Activated naive CD4-positive, alpha-beta T cell treated with anti-CD3 and anti-CD28 coated beads, Interleukin-2, amount 50 U/mL, for 16 hours (primary cell): ENCODE results near the gene MCM3AP.
"Not testable (repeated sequence)": the region's sequence is repeated elsewhere in the genome, so short reads cannot be mapped to it uniquely, and the experiment has no call there.

Experiments used
- DNase-seq: peaks from one replicate; pipeline ENCODE4 v3.0.0-alpha.2; 2020

MCM3AP gene

DNA sequence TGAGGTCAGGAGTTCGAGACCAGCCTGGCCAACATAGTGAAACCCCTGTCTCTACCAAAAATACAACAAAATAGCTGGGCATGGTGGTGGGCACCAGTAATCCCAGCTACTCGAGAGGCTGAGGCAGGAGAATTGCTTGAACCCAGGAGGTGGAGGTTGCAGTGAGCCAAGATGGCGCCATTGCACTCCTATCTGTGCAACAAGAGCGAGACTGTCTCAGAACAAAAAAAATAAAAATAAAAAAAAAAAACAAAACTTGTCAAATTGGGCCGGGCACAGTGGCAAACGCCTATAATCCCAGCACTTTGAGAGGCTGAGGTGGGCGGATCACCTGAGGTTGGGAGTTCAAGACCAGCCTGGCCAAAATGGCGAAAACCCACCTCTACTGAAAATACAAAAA lies 24.8 kb upstream of the MCM3AP start:
- not testable (repeated sequence) for DNase-seq

DNA sequence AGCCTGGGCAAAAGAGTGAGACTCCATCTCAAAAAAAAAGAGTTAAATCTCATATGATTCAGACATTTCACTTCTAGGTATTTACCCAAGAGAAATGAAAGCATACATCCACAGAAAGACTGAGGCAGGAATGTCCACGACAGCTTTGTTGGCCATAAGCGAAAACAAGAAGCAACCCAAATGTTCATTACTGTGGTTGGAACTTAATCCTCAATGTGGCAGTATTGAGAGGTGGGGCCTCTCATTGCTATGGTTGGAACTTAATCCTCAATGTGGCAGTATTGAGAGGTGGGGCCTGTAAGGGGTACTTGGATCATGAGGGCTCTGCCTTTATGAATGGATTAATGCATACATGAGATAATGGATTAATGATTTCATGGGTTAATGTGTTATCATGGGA lies 23.0 kb upstream of the MCM3AP start:
- DNase-seq, result no peak

- DNase-seq, result no peak
Observed at GRCh38 chr21:46307625-46308024, 22.2 kb upstream of the MCM3AP start.

- no peak for DNase-seq
Observed at GRCh38 chr21:46304955-46305354, 19.5 kb upstream of the MCM3AP start.

DNA sequence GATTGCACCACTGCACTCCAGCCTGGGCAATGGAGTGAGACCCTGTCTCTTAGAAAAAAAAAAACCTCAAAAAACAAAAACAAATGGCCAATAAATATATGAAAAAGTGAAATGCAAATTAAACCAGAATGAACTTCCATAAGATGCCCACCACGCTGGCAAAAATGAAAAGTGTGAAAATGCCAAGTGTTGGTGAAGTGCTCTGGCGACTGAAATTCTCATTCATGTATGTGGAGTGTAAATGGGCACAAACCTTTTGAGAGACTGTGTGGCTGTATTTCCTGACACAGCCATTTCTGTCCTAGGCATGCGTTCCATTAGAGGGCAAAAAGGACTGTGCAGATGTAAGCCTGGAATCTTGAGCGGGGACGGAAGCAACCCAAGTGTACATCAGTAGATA lies 19.0 kb upstream of the MCM3AP start:
- no peak for DNase-seq

- DNase-seq, result no peak
Observed at GRCh38 chr21:46301759-46302158, 16.3 kb upstream of the MCM3AP start.

DNA sequence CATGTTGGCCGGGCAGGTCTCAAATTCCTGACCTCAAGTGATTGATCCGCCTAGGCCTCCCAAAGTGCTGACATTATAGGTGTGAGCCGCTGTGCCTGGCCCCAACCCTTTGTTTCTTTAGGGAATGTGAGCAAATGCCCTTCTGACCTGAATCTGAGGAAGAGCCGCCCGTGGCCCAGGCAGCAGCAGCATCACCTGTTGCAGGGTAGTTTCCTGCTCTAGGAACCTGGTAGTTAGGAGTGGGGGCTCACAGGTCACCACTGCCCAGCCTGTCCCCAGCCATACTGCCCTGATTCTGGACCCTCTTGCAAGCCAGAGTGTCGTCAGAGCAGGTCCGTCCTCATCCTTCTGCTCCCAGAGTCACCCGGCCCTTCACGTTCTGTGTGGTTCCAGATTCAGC lies 13.8 kb upstream of the MCM3AP start:
- DNase-seq, result no peak

DNA sequence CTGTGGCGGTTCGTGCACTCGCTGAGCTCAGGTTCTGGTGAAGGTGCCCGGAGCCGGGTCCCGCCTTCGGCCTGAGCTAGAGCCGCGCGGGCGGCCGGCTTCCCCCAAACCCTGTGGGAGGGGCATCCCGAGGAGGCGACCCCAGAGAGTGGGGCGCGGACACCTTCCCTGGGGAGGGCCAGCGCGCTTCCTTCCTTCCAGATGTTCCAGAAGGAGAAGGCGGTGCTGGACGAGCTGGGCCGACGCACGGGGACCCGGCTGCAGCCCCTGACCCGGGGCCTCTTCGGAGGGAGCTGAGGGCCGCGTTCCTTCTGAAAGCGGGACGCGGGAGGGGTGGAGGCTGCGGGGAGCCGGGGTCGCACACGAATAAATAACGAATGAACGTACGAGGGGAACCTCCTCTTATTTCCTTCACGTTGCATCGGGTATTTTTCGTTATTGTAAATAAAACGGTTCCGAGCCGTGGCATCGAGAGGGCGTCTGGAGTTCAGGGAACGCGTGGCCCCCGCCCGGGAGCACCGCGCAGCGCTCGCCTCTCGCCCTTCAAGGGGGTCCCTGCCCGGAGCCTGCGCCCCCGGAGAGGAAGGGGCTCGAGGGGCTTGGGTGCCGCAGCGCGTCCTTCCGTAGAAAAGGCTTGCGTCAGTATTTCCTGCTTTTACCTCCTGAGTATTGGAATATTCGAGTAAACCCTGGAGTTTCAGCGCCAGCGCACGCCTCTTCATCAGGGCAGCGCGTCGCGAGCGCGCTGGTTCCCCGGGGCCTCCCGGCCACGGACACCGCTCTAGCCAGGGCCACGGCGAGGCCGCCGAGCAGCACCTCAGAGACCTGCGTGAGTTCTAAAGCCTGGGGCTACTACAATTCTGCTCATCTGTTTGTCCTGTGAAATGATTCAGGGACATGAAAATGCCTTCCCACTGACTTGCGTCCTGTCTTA lies 12.2 kb upstream of the MCM3AP start:
- no peak for DNase-seq

DNA sequence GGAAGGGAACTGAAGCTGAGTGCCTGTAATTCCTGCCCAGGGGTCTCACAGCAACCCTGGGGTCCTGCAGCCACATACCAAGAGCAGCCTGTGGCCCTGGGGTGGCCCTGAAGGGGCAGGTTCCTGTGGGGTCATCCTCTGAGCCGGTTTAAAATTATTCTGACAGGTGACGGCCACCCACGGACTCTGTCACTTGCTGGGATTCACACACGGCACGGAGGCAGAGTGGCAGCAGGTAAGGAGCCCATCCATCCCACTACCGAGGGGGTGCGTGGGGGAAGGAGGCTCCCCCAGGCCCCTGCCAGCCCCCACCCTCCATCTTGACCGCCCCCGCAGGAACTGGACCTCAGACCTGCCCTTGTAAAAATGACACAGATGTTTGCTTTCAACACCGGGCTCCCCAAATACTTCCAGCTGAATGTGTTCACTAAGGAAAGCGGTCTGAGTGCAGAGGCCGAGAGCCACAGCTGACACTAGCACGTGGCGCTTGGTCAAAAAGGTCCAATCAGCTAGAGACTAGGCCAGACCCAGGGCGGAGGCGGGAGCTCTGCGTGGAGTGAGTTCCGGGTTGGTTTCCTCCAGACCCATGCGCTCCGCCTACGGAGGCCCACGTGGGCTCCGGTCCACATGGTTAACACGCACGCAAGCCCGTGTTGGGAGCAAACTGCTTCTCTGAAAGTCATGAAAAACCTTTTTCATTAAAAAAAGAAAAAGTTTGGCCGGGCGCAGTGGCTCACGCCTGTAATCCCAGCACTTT lies 10.8 kb upstream of the MCM3AP start:
- DNase-seq, result peak; percentile 59

DNA sequence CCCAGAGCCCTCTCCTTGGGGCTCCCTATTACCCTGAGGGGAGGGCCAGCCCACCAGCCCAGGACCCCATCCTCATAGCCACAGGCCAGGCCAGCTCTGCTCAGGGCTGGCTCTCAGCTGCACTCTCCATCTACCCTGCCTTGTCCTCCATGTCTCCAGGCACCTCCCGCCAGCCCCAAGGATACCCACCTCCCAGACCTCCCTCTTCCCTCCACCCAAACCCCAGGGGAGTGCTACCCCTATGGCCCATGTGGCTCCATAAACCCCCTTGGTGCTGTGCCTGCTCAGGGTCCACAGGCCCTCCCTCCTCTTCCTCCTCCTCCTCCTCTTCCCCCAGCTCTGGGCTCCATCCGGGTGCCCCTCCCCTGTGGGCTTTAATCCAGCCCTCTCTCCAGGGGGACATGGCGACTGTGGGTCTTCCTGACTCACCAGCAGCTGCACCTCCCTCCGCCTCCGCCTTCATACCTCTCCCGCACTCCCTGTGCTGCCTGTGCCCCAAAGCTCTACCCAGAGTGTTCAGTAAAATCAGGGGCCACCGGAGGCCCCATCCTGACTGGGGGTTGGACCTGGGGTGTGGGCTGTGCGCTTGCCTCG lies 9.9 kb upstream of the MCM3AP start:
- no peak for DNase-seq

DNA sequence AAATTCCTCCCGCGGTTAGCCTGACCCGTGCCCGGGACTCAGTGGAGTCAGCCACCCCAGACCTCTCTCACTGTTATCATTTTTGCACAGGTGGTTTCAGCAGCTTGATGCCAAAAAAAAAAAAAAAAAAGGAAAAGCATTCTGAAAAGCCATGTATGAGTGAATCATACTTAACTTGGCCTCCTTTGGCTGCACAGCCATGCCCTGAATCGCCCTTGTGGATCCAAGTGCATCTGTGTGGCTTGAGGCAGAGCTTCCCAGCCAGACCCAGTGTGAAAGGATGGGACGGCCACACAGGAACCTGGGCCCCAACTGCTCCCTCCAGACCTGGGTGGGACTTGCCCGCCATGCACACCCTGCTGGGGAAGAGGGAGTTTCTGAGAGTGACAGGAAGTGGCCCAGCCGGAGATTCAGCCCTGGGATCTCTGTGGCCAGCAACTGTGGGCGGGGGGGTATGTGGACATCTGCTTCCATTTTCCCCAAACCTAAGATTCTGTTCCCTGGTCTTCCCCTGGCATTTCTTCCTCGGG lies 9.3 kb upstream of the MCM3AP start:
- no peak for DNase-seq

- no peak for DNase-seq
Observed at GRCh38 chr21:46291561-46291960, 6.2 kb upstream of the MCM3AP start.

DNA sequence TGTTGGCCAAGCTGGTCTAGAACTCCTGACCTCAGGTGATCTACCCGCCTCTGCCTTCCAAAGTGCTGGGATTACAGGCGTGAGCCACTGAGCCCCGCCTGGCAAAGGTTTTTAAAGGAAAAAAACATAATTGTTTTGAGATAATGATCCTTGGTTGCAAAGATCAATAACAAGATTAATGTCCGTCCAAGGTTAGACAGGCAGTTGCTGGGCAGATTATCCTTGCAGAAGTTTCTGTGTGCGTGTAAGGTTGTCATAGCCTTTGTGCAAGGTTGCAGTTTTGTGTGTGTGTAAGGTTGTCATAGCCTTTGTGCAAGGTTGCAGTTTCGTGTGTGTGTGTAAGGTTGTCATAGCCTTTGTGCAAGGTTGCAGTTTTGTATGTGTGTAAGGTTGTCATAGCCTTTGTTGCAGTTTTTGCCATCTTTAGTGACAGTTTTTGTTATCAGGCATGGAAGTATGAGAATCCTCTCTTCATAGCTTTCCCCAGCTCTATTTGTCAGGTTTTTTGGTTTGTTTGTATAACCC lies 4.3 kb upstream of the MCM3AP start:
- no peak for DNase-seq

GRCh38 chr21:46287541-46287940 lies 2.1 kb upstream of the MCM3AP start:
- DNase-seq, result no peak

DNA sequence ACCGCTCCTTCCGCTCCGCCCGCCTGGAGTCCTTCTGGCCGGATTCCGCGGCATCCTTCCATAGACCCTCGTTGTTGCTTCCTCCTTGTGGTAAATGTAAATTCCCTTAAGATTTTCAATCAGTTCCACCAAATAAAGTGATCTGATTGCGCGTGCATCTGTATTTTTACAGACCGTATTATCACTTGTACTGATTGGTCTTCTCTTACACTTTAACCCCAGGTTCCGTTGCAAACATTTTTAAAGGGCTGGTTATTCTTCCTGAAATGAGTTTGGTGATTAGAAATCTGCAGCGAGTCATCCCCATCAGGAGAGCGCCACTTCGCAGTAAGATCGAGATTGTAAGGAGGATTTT lies 1.2 kb upstream of the MCM3AP start:
- no peak for DNase-seq

- peak; percentile 89 for DNase-seq
Observed at GRCh38 chr21:46285761-46286647, 593 bp upstream of the MCM3AP start, which contains the start of gene YBEY. TSS of gene YBEY (plus strand) at chr21:46286342. CDS start at chr21:46286914, 572 bp downstream.

DNA sequence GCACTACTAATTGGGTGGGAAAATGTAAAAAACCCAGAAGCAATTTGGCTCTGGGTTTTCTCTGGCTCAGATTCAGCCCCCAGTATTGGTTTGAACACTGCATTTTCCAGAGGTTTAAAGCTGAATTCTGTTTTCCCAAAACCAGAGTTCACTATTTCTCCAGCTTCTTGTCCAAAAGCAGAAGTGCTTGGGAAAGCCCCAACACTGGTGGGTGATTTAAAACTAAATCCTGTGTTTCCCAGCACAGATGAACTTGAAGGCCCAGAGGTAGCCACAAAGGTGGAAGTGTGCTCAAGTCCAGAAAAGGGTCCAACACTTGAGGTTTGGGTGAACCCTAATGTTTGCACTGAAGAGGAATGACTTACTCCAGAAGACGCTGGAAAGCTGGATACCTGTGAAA lies 678 bp downstream of the MCM3AP start:
- DNase-seq, result no peak

- no peak for DNase-seq
Observed at GRCh38 chr21:46284077-46284644, 1.2 kb downstream of the MCM3AP start.

GRCh38 chr21:46274797-46275390 lies 10.5 kb downstream of the MCM3AP start:
- no peak for DNase-seq

DNA sequence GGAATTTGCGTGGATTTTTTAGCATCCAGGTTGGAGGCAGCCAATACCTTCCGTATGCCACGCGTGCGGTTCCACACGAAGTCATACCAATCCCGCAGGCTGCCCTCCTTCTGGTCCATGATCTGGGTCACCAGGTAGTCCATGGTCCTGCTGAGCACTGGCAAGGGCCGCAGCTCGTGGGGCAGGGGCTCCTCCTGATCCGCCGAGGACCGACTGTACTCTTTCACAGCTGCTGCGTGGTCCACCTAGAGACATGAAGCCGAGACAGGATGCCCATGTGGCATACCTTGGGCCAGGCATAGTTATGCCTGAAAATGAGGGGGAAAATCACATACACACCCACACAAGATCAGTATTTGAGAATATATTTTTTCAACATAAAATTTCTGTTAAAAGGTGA lies 12.1 kb downstream of the MCM3AP start:
- DNase-seq, result no peak

DNA sequence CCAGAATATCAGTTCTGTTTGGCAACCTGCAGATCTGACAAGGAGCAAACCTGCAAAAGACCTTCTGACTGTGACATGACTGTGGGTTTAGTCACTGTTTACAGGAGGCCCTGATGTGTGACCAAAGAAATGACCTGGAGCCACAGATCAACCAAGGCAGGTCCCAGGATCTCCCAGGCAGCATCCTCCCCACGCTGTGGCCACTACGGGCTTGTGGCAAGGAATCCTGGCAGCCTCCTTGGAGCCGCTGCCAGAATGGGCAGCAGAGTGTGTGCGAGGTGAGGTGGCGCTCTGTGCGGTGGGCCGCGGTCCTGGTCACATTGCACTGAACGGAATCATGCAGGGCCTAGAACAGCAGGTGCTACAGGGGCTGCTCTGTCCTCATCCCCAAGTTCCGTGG lies 15.9 kb downstream of the MCM3AP start:
- DNase-seq, result no peak
